ENCODE results near the gene MMP24OS. TPM values are rescaled to one million over a fixed set of nuclear protein-coding genes. Genes with fewer than 3 reads are reported as not detected.

MMP24OS gene
- total and polyA plus RNA-seq, 10 donors = 18.6 to 68.6 (median 39.6) TPM

- intact Hi-C loops (cut with DNase I; ENCODE audit: low total_unique reads) = no loop called here
- H3K27me3 ChIP-seq (replicated peaks in 1 of 7) = peaks cover 0 to 53% (median 7%) of the 10 kb centered on the region in 7 donors
- H3K9me3 ChIP-seq = no peaks in the 10 kb centered on the region
- 91 to 92% (median 92%) methylated on average over 19 of the region's 19 CpGs for WGBS, 5 donors
- no peak overlapping the region for H3K27ac ChIP-seq
- no peaks in the 10 kb centered on the region for H3K36me3 ChIP-seq
- H3K4me3 ChIP-seq = no peak overlapping the region
- TF ChIP-seq, protein P1, sequence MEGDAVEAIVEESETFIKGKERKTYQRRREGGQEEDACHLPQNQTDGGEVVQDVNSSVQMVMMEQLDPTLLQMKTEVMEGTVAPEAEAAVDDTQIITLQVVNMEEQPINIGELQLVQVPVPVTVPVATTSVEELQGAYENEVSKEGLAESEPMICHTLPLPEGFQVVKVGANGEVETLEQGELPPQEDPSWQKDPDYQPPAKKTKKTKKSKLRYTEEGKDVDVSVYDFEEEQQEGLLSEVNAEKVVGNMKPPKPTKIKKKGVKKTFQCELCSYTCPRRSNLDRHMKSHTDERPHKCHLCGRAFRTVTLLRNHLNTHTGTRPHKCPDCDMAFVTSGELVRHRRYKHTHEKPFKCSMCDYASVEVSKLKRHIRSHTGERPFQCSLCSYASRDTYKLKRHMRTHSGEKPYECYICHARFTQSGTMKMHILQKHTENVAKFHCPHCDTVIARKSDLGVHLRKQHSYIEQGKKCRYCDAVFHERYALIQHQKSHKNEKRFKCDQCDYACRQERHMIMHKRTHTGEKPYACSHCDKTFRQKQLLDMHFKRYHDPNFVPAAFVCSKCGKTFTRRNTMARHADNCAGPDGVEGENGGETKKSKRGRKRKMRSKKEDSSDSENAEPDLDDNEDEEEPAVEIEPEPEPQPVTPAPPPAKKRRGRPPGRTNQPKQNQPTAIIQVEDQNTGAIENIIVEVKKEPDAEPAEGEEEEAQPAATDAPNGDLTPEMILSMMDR (IDR thresholded peaks at IDR 0.05 in 8 of 11, conservative IDR thresholded peaks at IDR 0.05 in 3 of 11) = no peak
- TF ChIP-seq POLR2AphosphoS5 (IDR thresholded peaks at IDR 0.05) = no peak
- TF ChIP-seq POLR2A (IDR thresholded peaks at IDR 0.05) = no peak
- DNase-seq = peak; percentile 49
- H3K4me1 ChIP-seq = peaks cover 0 to 9% (median 0%) of the 10 kb centered on the region in 6 donors
Measured at GRCh38 chr20:35293303-35294292, 15.7 kb upstream of the MMP24OS start.

DNA sequence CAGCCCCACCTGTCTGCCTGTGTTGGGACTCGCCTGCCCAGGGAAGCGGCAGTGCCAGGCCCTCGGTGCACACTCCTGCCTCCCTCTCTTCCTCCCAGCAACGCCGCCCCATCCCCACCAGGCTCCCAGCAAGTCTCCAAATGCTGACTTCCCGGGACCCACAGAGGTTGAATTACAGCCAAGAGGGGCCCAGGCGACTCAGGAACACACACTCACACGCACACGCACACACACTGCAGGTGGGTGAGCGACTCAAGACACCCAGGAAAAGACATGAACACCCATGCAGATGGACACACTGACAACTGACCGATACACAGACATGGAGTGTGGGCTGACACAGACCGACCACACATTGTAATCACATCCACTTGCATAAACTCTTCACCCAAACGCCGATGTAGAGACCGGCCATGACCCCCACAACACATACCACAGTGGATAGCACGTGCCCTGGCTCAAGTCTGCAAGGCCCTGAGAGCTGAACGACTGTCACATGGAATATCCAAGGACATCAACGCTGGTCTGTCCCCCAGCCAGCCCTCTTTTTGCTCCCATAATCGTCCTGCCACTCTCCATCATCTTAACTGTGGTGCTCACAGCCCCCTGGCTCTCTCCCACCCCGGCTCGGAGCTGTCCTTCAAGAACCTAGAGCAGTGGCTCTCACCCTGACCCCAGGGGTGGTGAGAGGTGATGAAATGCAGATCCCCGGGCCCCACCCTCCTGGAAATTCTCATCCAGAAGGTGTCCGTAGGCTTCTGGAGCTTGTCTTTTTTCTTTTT lies 14.8 kb upstream of the MMP24OS start:
- TF ChIP-seq POLR2A (IDR thresholded peaks at IDR 0.05) = no peak
- TF ChIP-seq, protein P1 (IDR thresholded peaks at IDR 0.05 in 8 of 11, conservative IDR thresholded peaks at IDR 0.05 in 3 of 11) = no peak
- TF ChIP-seq POLR2AphosphoS5 (IDR thresholded peaks at IDR 0.05) = no peak
- DNase-seq = no peak
- Histone ChIP-seq H3K36me3 (no peaks in the 10 kb centered on the region), H3K9me3 (no peaks in the 10 kb centered on the region), H3K27ac (no peak overlapping the region), H3K4me3 (no peak overlapping the region), H3K27me3 (replicated peaks in 1 of 7) (peaks cover 0 to 53% (median 7%) of the 10 kb centered on the region in 7 donors), H3K4me1 (peaks cover 0 to 9% (median 0%) of the 10 kb centered on the region in 6 donors)
- intact Hi-C loops (cut with DNase I; ENCODE audit: low total_unique reads) = no loop called here
- WGBS, 5 donors = 78 to 84% (median 80%) methylated on average over 23 of the region's 23 CpGs

DNA sequence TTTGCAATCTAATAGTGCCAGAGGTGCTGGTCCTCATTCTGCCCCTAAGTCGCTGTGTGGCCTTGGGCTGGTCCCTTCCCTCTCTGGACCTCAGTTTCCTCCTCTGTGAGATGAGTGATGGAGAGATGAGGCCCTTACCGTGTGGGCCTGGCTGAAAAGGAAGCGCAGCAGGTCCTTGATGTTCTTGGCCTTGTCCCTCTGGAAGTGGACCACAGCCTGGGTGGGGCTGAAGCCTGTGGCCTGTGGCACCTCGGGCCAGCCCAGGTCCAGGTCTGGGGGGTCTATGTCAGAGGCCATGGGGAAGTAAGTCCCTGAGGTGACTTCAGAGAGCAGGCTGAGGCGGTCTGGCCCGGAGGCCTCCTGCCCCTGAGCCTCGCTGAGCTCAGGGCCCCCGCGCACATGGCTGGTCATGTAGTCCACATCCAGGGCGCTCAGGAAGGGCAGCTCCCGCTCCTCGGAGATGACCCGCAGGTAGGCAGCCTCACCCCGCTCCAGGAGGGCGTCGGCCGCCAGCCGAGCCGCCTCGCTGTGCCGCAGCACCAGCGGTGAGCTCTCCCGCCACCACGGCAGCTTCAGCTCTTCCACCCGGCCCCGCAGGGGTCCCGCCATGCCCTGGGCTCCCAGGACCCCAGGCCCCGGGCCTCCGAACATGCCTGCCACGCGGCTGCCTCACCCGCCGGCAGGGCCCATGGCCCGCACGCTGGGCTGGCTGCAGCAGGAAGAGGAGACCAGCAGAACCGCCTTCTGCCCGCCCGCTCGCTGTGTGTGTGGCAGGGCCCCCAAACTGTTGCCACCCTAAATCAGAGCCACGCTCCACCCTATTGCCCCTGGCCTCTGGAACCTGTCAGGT lies 14.0 kb upstream of the MMP24OS start, which contains the start of gene FAM83C:
Gene FAM83C, minus strand, starts transcription at position 772 of the 850 bp plus-strand sequence. Its CDS starts 121 bp downstream, at position 651.
- Histone ChIP-seq H3K36me3 (no peaks in the 10 kb centered on the region), H3K27me3 (replicated peaks in 1 of 7) (peaks cover 0 to 48% (median 7%) of the 10 kb centered on the region in 7 donors), H3K27ac (no peak within 1 kb of the TSS), H3K4me3 (no peak within 1 kb of the TSS), H3K4me1 (peaks cover 0 to 9% (median 0%) of the 10 kb centered on the region in 6 donors), H3K9me3 (no peaks in the 10 kb centered on the region)
- intact Hi-C loops (cut with DNase I; ENCODE audit: low total_unique reads) = no loop called here
- TF ChIP-seq POLR2A (IDR thresholded peaks at IDR 0.05) (no peak), POLR2AphosphoS5 (IDR thresholded peaks at IDR 0.05) (no peak)
- TF ChIP-seq, protein P1 (IDR thresholded peaks at IDR 0.05 in 8 of 11, conservative IDR thresholded peaks at IDR 0.05 in 3 of 11) = no peak
- WGBS, 5 donors = 81 to 90% (median 86%) methylated on average over 27 to 40 of the region's 40 CpGs
- no peak for DNase-seq
